ENCODE results near the gene GLT1D1.

GRCh38 chr12:128850400-128850799, 2.9 kb upstream of the GLT1D1 start:
- TF ChIP-seq ZNF114 (CRISPR knock-in tag; IDR thresholded peaks at IDR 0.05) (no peak), POLR2AphosphoS5 (IDR thresholded peaks at IDR 0.05; ENCODE audit: low read depth) (no peak)
- TF ChIP-seq, protein P1, sequence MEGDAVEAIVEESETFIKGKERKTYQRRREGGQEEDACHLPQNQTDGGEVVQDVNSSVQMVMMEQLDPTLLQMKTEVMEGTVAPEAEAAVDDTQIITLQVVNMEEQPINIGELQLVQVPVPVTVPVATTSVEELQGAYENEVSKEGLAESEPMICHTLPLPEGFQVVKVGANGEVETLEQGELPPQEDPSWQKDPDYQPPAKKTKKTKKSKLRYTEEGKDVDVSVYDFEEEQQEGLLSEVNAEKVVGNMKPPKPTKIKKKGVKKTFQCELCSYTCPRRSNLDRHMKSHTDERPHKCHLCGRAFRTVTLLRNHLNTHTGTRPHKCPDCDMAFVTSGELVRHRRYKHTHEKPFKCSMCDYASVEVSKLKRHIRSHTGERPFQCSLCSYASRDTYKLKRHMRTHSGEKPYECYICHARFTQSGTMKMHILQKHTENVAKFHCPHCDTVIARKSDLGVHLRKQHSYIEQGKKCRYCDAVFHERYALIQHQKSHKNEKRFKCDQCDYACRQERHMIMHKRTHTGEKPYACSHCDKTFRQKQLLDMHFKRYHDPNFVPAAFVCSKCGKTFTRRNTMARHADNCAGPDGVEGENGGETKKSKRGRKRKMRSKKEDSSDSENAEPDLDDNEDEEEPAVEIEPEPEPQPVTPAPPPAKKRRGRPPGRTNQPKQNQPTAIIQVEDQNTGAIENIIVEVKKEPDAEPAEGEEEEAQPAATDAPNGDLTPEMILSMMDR (conservative IDR thresholded peaks at IDR 0.05; ENCODE audit: low read depth in 2 of 2), result no peak
- TF ChIP-seq, protein P2, sequence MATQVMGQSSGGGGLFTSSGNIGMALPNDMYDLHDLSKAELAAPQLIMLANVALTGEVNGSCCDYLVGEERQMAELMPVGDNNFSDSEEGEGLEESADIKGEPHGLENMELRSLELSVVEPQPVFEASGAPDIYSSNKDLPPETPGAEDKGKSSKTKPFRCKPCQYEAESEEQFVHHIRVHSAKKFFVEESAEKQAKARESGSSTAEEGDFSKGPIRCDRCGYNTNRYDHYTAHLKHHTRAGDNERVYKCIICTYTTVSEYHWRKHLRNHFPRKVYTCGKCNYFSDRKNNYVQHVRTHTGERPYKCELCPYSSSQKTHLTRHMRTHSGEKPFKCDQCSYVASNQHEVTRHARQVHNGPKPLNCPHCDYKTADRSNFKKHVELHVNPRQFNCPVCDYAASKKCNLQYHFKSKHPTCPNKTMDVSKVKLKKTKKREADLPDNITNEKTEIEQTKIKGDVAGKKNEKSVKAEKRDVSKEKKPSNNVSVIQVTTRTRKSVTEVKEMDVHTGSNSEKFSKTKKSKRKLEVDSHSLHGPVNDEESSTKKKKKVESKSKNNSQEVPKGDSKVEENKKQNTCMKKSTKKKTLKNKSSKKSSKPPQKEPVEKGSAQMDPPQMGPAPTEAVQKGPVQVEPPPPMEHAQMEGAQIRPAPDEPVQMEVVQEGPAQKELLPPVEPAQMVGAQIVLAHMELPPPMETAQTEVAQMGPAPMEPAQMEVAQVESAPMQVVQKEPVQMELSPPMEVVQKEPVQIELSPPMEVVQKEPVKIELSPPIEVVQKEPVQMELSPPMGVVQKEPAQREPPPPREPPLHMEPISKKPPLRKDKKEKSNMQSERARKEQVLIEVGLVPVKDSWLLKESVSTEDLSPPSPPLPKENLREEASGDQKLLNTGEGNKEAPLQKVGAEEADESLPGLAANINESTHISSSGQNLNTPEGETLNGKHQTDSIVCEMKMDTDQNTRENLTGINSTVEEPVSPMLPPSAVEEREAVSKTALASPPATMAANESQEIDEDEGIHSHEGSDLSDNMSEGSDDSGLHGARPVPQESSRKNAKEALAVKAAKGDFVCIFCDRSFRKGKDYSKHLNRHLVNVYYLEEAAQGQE (IDR thresholded peaks at IDR 0.05; ENCODE audit: unreplicated experiment), result no peak
